Sigmoid colon (tissue), 7 donors: Measurements from ENCODE around the gene CYTH1. TPM values are rescaled to one million over a fixed set of nuclear protein-coding genes. Genes with fewer than 3 reads are reported as not detected.
A peak's percentile ranks its signal among the peaks of the same experiment; 100 is the strongest.

Source experiments
- DNase-seq: peaks from one replicate; pipeline ENCODE4 v3.0.0-alpha.2; 2019
- H3K27ac ChIP-seq, 4 donors: fragments of 200-600 bp; sonication (generic); one replicate each; pipeline ENCODE4 v1.5.1; 2016 to 2019; ENCODE audit warnings: mild to moderate bottlenecking in 1 of 4
- H3K27me3 ChIP-seq, 3 donors: fragments of 200-600 bp; sonication (generic); one replicate each; pipeline ENCODE4 v1.5.1; 2019; ENCODE audit warnings: mild to moderate bottlenecking in 1 of 3
- H3K36me3 ChIP-seq, 4 donors: fragments of 200-600 bp; sonication (generic); one replicate each; pipeline ENCODE4 v1.5.1; 2016 to 2019
- H3K4me1 ChIP-seq, 4 donors: fragments of 200-600 bp; sonication (generic); one replicate each; pipeline ENCODE4 v1.5.1; 2017 to 2019
- H3K4me3 ChIP-seq, 4 donors: fragments of 200-600 bp; sonication (generic); one replicate each; pipeline ENCODE4 v1.5.1; 2017 to 2019; ENCODE audit warnings: mild to moderate bottlenecking in 2 of 4, moderate library complexity in 1 of 4
- H3K9me3 ChIP-seq, 4 donors: fragments of 200-600 bp in 3 of 4; sonication (generic) in 3 of 4; one replicate each; pipeline versions ENCODE4 v1.5.1 to v1.6.1; 2013 to 2019
- EP300 ChIP-seq, 4 donors: sonication (generic); formaldehyde crosslinking; IDR thresholded peaks; one replicate each; pipeline ENCODE4 v1.6.1; 2017; ENCODE audit warnings: antibody characterized with exemption in 4 of 4
- POLR2A ChIP-seq, 2 donors: fragments of 450-650 bp; IDR thresholded peaks; one replicate each; pipeline ENCODE4 v1.6.1; 2016; ENCODE audit warnings: antibody characterized with exemption in 2 of 2, mild to moderate bottlenecking in 2 of 2, moderate library complexity in 2 of 2
- POLR2AphosphoS5 ChIP-seq, 4 donors: sonication (generic); formaldehyde crosslinking; IDR thresholded peaks; one replicate each; pipeline ENCODE4 v1.6.1; 2017; ENCODE audit warnings: antibody characterized with exemption in 4 of 4
- WGBS, 2 donors: extraction: QIAGEN DNeasy Blood & Tissue Kit; methylation state at CpG; one replicate each; pipeline ENCODE4 v1.1.7; 2013; 5-methylcytosine and 5-hydroxymethylcytosine counted together
- intact Hi-C: fragments of 100-400 bp; cut with DNase I; formaldehyde crosslinking; loops from one replicate; pipeline ENCODE4 v1.15.1; 2023
- polyA plus RNA-seq, 3 donors: library from polyadenylated mRNA; stranded (reverse); fragments of 200-250 nt; gene quantifications; one replicate each; pipeline ENCODE4 v1.2.3, GENCODE V29; 2013
- total RNA-seq, 4 donors: library from RNA; depleted of rRNA; stranded (reverse); fragments of >200 nt; gene quantifications; one replicate each; pipeline ENCODE4 v1.1.0, GENCODE V29; 2016
- TF ChIP-seq, protein P1 (sequence below), 4 experiments: fragments of 450-650 bp in 3 of 4; fragments of 200-600 bp in 1 of 4; IDR thresholded peaks; one replicate each; pipeline ENCODE4 v1.5.1; 2016 to 2019; ENCODE audit warnings: antibody characterized with exemption in 4 of 4, mild to moderate bottlenecking in 3 of 4, moderate library complexity in 2 of 4
- donor health status: healthy with polysubstance abuse.
- donor health status: Bipolar disorder and iron deficiency.
- donor health status: healthy.

CYTH1 gene
- total and polyA plus RNA-seq, 7 donors = 26.7 to 83.8 (median 38.5) TPM

DNA sequence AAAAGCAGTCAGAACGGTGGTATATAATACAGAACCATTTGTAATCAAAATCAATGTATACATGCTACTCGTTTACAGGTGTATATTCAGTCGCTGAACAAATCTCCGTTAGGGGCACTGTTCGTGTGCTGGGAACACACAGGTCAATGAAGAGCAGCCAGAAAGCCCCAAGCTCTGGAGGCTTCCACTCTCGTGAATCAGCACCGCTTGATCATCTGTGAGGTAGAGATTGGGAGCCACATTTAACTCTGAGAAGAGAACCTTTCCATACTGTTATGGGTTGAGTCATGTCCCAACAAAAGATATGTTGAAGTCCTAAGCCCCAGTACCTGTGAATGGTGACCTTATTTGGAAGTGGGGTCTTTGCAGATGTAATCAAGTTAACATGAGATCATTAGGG is 5.4 kb upstream of the CYTH1 start:
- Histone ChIP-seq H3K36me3 (no peaks in the 10 kb centered on the region), H3K4me1 (peaks cover 0 to 28% (median 23%) of the 10 kb centered on the region in 4 donors), H3K27me3 (no peaks in the 10 kb centered on the region), H3K27ac (no peak overlapping the region), H3K9me3 (no peaks in the 10 kb centered on the region), H3K4me3 (no peak overlapping the region)
- intact Hi-C loops = no loop called here
- no peak for DNase-seq
- 90 to 93% methylated on average over 7 of the region's 7 CpGs for WGBS, 2 donors
- TF ChIP-seq POLR2AphosphoS5 (IDR thresholded peaks at IDR 0.05) = no peak
- TF ChIP-seq POLR2A (IDR thresholded peaks at IDR 0.05) = no peak
- TF ChIP-seq, protein P1, sequence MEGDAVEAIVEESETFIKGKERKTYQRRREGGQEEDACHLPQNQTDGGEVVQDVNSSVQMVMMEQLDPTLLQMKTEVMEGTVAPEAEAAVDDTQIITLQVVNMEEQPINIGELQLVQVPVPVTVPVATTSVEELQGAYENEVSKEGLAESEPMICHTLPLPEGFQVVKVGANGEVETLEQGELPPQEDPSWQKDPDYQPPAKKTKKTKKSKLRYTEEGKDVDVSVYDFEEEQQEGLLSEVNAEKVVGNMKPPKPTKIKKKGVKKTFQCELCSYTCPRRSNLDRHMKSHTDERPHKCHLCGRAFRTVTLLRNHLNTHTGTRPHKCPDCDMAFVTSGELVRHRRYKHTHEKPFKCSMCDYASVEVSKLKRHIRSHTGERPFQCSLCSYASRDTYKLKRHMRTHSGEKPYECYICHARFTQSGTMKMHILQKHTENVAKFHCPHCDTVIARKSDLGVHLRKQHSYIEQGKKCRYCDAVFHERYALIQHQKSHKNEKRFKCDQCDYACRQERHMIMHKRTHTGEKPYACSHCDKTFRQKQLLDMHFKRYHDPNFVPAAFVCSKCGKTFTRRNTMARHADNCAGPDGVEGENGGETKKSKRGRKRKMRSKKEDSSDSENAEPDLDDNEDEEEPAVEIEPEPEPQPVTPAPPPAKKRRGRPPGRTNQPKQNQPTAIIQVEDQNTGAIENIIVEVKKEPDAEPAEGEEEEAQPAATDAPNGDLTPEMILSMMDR (IDR thresholded peaks at IDR 0.05) = no peak
- TF ChIP-seq EP300 (IDR thresholded peaks at IDR 0.05) = no peak

DNA sequence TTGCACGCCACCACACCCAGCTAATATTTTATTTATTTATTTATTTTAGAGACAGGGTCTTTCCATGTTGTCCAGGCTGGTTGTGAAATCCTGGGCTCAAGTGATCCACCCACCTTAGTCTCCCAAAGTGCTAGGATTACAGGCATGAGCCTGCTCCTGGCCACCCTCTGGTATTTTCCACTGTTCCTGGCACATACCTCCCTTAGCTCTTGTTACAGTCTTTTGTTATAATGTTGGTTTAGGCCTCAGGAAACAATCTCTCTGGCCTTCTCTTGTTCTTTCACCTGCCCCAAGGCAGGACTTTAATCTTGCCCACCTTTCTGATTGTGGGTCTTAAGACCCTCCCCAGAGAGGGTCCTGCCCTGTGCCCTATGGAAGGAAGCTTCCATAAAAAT is 3.6 kb upstream of the CYTH1 start:
- peak; percentile 27 for DNase-seq
- Histone ChIP-seq H3K27me3 (no peaks in the 10 kb centered on the region), H3K4me3 (no peak overlapping the region), H3K27ac (no peak overlapping the region), H3K36me3 (no peaks in the 10 kb centered on the region), H3K4me1 (peaks cover 0 to 26% (median 21%) of the 10 kb centered on the region in 4 donors), H3K9me3 (no peaks in the 10 kb centered on the region)
- TF ChIP-seq POLR2A (IDR thresholded peaks at IDR 0.05) (no peak), POLR2AphosphoS5 (IDR thresholded peaks at IDR 0.05) (no peak), EP300 (IDR thresholded peaks at IDR 0.05) (no peak)
- TF ChIP-seq, protein P1 (IDR thresholded peaks at IDR 0.05) = no peak
- intact Hi-C loops = no loop called here
- WGBS, 2 donors = 90 to 100% methylated on average over 1 of the region's 1 CpG

DNA sequence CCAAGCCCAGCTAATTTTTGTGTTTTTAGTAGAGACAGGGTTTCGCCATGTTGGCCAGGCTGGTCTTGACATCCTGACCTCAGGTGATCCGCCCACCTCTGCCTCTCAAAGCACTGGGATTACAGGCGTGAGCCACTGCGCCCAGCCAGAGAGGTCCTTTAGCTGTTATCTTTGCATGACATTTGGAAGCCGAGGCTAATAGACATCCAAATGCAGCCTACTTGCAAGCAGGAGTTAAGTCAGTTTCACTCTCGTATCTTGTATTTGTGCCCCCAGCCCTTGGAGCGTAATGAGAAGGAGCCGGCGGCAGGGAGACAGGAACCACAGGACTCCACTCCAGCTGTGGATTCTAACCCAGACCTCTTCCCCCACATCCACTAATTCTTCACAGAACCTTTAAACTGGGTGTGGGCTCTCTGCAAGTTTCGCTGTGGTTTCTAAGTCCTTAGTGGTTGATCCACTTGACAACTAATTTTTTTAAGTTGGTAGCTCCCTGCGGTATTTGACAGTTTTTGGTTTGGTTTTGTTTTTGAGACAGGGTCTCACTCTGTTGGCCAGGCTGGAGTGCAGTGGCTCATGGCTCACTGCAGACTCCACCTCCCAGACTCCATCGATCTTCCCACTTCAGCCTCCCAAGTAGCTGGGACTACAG is 3.1 kb upstream of the CYTH1 start:
- Histone ChIP-seq H3K4me1 (peaks cover 0 to 26% (median 20%) of the 10 kb centered on the region in 4 donors), H3K4me3 (no peak overlapping the region), H3K36me3 (no peaks in the 10 kb centered on the region), H3K27ac (no peak overlapping the region), H3K9me3 (no peaks in the 10 kb centered on the region), H3K27me3 (no peaks in the 10 kb centered on the region)
- TF ChIP-seq EP300 (IDR thresholded peaks at IDR 0.05) (no peak), POLR2AphosphoS5 (IDR thresholded peaks at IDR 0.05) (no peak), POLR2A (IDR thresholded peaks at IDR 0.05) (no peak)
- TF ChIP-seq, protein P1 (IDR thresholded peaks at IDR 0.05) = no peak
- intact Hi-C loops = no loop called here
- DNase-seq = peak; percentile 56
- WGBS, 2 donors = 90 to 92% methylated on average over 12 of the region's 12 CpGs

DNA sequence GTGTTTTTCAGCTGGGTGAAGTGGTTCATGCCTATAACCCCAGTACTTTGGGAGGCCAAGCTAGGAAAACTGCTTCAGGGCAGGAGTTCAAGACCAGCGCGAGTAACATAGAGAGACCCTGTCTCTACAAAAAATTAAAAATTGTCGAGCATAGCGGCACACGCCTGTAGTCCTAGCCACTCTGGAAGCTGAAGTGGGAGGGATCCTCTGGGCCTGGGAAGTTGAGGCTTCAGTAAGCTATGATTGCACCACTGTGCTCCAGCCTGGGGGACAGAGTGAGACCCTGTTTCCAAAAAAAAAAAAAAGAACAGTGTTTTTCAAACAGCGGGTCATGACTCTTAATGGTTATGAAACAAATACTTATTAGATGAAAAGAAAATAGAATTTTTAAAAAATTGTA is 2.3 kb upstream of the CYTH1 start:
- intact Hi-C loops = loop anchor here (5.0 kb wide), 2 partner anchors 67 to 188 kb away; no protein-coding TSS in a partner anchor
- no peak overlapping the region for H3K4me3 ChIP-seq
- no peaks in the 10 kb centered on the region for H3K36me3 ChIP-seq
- peaks cover 0 to 21% (median 18%) of the 10 kb centered on the region in 4 donors for H3K4me1 ChIP-seq
- H3K27ac ChIP-seq = peak overlapping the region in 2 of 4 donors; percentile 91 to 93
- H3K27me3 ChIP-seq = no peaks in the 10 kb centered on the region
- peak; percentile 61 for DNase-seq
- TF ChIP-seq, protein P1 (IDR thresholded peaks at IDR 0.05) = no peak
- no peak for TF ChIP-seq POLR2A (IDR thresholded peaks at IDR 0.05)
- TF ChIP-seq EP300 (IDR thresholded peaks at IDR 0.05) = no peak
- no peak for TF ChIP-seq POLR2AphosphoS5 (IDR thresholded peaks at IDR 0.05)
- H3K9me3 ChIP-seq = no peaks in the 10 kb centered on the region
- WGBS, 2 donors = 92% methylated on average over 6 of the region's 6 CpGs
